Brain microvascular endothelial cell (primary cell): Measurements from ENCODE around the gene CKAP4.

ENCODE experiments used
- DNase-seq: peaks from one replicate; pipeline ENCODE4 v3.0.0-alpha.2; 2020
- H3K27ac ChIP-seq: fragments of 250-450 bp; sonication (Bioruptor Pico); 2 replicates; pipeline ENCODE4 v1.5.1; 2020; ENCODE audit warnings: mild to moderate bottlenecking, moderate library complexity
- H3K27me3 ChIP-seq: fragments of 250-450 bp; sonication (Bioruptor Pico); replicated peaks from 2 replicates; pipeline ENCODE4 v1.5.1; 2020; ENCODE audit warnings: mild to moderate bottlenecking
- H3K36me3 ChIP-seq: fragments of 250-450 bp; sonication (Bioruptor Pico); replicated peaks from 2 replicates; pipeline ENCODE4 v1.5.1; 2020; ENCODE audit warnings: mild to moderate bottlenecking
- H3K4me3 ChIP-seq: 2 replicates; pipeline ENCODE4 v1.5.1; 2011; ENCODE audit warnings: low read depth, mild to moderate bottlenecking, control low read depth, low read length, moderate library complexity
- in situ Hi-C: cut with HindIII; loops from 2 replicates; pipeline ENCODE4 v1.10.0; 2017; ENCODE audit warnings: low sequenced_read_pairs, low pct_ligation_motif_present
- TF ChIP-seq, protein P1 (sequence below): IDR thresholded peaks from 2 replicates; pipeline ENCODE4 v1.5.1; 2011; ENCODE audit warnings: low read depth, mild to moderate bottlenecking, moderate library complexity, low read length, control low read depth, inconsistent platforms; ENCODE audit errors: missing control alignments

Gene CKAP4

DNA sequence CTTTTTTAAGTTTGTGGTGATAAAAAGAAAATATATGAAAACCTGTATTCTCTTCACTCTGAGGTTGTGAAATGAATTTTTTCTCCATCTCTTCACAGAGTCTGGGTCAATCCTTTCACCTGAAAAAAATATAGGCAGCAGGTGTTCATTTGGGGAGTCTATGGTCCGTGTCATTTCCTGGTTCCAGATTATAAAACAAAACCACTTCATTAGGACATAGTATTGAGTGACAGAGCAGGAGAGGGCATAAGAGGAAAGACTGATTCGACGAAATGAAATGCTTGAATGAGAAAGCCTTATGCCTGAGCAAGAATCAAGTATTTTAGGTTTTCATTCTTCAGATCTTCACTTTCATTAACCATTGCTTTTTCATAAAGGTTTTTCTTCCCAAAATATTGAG is 57.2 kb downstream of the CKAP4 start:
- no peak for DNase-seq
- TF ChIP-seq, protein P1, sequence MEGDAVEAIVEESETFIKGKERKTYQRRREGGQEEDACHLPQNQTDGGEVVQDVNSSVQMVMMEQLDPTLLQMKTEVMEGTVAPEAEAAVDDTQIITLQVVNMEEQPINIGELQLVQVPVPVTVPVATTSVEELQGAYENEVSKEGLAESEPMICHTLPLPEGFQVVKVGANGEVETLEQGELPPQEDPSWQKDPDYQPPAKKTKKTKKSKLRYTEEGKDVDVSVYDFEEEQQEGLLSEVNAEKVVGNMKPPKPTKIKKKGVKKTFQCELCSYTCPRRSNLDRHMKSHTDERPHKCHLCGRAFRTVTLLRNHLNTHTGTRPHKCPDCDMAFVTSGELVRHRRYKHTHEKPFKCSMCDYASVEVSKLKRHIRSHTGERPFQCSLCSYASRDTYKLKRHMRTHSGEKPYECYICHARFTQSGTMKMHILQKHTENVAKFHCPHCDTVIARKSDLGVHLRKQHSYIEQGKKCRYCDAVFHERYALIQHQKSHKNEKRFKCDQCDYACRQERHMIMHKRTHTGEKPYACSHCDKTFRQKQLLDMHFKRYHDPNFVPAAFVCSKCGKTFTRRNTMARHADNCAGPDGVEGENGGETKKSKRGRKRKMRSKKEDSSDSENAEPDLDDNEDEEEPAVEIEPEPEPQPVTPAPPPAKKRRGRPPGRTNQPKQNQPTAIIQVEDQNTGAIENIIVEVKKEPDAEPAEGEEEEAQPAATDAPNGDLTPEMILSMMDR = no peak
- Histone ChIP-seq H3K27me3 (peaks cover 5% of the 10 kb centered on the region), H3K36me3 (no peaks in the 10 kb centered on the region), H3K27ac (no peak overlapping the region), H3K4me3 (no peak overlapping the region)
- in situ Hi-C loops = no loop called here

DNA sequence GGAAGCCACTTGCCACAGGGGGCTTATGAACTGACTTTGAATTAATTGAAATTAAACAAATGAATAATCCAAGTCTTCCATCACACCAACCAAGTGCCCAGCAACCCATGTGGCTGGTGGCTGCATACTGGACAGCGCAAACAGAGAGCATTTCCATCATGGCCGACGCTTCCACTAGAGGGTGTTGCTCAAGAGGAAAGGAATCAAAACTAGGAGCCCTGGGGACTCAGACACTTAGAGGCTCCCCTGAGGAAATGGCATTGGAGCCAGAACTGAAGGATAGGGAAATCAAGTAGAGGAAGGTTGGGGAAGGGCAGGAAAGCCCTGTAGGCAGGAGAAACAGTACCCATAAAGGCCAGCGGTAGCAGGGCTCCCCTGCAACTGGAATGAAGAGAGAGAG is 58.5 kb downstream of the CKAP4 start:
- in situ Hi-C loops = no loop called here
- peaks cover 5% of the 10 kb centered on the region for H3K27me3 ChIP-seq
- H3K4me3 ChIP-seq = no peak overlapping the region
- no peak overlapping the region for H3K27ac ChIP-seq
- no peak for DNase-seq
- no peaks in the 10 kb centered on the region for H3K36me3 ChIP-seq
- TF ChIP-seq, protein P1 = no peak

DNA sequence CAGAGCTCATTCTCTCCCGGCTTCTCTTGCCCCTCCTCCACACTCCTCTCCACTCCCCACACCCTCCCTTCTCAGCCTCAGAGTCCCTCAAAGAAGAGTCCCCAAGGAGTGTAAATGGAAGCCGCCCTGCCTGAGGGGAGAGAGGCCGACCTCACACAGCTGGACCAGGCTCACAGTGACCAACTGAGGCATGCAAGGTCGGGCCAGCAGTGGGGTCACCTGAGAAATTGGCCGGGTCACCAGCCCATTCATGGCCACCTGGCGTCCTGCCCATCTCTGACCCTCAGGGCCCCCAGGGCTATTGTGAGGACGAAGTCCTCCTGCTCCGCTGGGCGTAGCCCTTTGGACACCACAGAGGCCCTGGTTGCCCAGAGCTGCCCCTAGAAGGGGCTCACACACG is 59.6 kb downstream of the CKAP4 start:
- no peak overlapping the region for H3K4me3 ChIP-seq
- H3K36me3 ChIP-seq = no peaks in the 10 kb centered on the region
- TF ChIP-seq, protein P1 = no peak
- DNase-seq = no peak
- no peak overlapping the region for H3K27ac ChIP-seq
- peaks cover 5% of the 10 kb centered on the region for H3K27me3 ChIP-seq
- in situ Hi-C loops = no loop called here
